ENCODE data around the gene HMOX1.

DNA sequence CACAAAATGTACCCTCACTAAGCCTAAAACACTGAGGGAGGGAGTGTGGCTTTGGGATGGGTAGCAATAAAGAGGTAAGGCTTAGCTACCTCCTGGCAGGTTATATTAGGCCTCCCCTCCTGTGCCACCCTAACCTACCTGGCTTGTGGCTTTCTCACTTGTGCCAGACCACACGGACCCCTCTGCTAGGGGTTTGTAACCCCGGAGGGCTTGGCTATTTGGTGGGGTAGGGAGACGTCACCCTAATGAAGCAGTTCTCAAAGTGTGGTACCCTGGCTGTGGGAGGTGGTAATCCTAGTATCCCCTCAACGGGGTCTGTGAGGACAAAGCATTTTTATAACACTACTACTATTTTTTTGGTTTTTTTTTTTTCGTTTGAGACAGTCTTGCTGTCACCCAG is 10.0 kb downstream of the HMOX1 start:
- TF ChIP-seq TCF7 (CRISPR knock-in tag; IDR thresholded peaks at IDR 0.05; ENCODE audit: low read depth) (no peak), NFE2L1 (CRISPR knock-in tag; IDR thresholded peaks at IDR 0.05) (no peak), CTCF (IDR thresholded peaks at IDR 0.05) (no peak), ZNF671 (CRISPR knock-in tag; IDR thresholded peaks at IDR 0.05) (no peak), E2F1 (CRISPR knock-in tag; IDR thresholded peaks at IDR 0.05) (no peak), SP1 (CRISPR knock-in tag; conservative IDR thresholded peaks at IDR 0.05) (no peak), ZNF317 (CRISPR knock-in tag; IDR thresholded peaks at IDR 0.05; ENCODE audit: borderline replicate concordance, low read depth) (no peak), ZBTB21 (CRISPR knock-in tag; IDR thresholded peaks at IDR 0.05; ENCODE audit: borderline replicate concordance) (no peak), CREB1 (CRISPR knock-in tag; IDR thresholded peaks at IDR 0.05) (no peak)
- TF ChIP-seq, protein P1, sequence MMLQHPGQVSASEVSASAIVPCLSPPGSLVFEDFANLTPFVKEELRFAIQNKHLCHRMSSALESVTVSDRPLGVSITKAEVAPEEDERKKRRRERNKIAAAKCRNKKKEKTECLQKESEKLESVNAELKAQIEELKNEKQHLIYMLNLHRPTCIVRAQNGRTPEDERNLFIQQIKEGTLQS (CRISPR knock-in tag; conservative IDR thresholded peaks at IDR 0.05): no peak
- TF ChIP-seq, protein P2, sequence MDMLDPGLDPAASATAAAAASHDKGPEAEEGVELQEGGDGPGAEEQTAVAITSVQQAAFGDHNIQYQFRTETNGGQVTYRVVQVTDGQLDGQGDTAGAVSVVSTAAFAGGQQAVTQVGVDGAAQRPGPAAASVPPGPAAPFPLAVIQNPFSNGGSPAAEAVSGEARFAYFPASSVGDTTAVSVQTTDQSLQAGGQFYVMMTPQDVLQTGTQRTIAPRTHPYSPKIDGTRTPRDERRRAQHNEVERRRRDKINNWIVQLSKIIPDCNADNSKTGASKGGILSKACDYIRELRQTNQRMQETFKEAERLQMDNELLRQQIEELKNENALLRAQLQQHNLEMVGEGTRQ (CRISPR knock-in tag; IDR thresholded peaks at IDR 0.05): no peak
- TF ChIP-seq, protein P3, sequence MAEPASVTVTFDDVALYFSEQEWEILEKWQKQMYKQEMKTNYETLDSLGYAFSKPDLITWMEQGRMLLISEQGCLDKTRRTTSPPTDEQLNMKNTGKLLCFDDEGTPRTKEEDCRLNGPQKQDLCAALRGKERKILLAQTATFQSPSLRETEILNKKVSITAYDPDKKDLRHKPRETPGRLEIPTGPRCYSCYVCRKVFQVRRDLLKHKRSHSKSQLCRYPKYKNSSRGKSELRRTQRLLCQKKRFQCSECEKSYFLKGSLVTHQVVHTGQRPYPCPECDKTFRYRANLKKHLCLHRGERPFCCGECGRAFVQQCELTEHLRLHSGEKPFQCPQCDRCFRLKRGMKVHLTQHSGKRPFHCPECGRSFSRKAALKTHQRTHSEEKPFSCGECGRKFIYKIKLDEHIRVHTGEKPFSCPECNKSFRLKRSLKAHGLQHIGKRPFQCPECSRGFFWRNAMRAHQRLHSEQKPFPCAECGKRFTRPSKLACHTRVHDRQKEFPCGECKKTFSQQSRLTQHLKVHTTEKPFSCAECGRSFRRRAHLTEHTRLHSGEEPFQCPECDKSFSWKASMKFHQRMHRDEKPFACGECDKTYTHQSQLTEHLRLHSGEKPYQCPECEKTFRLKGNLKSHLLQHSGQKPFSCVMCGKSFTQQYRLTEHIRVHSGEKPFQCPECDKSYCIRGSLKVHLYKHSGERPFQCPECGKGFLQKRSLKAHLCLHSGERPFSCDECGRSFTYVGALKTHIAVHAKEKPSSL (CRISPR knock-in tag; conservative IDR thresholded peaks at IDR 0.05): no peak
- TF ChIP-seq, protein P4, sequence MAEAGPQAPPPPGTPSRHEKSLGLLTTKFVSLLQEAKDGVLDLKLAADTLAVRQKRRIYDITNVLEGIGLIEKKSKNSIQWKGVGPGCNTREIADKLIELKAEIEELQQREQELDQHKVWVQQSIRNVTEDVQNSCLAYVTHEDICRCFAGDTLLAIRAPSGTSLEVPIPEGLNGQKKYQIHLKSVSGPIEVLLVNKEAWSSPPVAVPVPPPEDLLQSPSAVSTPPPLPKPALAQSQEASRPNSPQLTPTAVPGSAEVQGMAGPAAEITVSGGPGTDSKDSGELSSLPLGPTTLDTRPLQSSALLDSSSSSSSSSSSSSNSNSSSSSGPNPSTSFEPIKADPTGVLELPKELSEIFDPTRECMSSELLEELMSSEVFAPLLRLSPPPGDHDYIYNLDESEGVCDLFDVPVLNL (CRISPR knock-in tag; IDR thresholded peaks at IDR 0.05; ENCODE audit: borderline replicate concordance, low read depth): no peak
- TF ChIP-seq, protein P5, sequence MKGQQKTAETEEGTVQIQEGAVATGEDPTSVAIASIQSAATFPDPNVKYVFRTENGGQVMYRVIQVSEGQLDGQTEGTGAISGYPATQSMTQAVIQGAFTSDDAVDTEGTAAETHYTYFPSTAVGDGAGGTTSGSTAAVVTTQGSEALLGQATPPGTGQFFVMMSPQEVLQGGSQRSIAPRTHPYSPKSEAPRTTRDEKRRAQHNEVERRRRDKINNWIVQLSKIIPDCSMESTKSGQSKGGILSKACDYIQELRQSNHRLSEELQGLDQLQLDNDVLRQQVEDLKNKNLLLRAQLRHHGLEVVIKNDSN (CRISPR knock-in tag; IDR thresholded peaks at IDR 0.05): no peak

Measured in WTC11 (cell line).